GM12892 (cell line): ENCODE measurements around the gene RNF8.

ENCODE experiments used
- POLR2A ChIP-seq: IDR thresholded peaks from 2 replicates; pipeline ENCODE4 v1.6.1; 2011; ENCODE audit warnings: low read depth, low read length, control low read depth
- POLR2AphosphoS5 ChIP-seq: IDR thresholded peaks from 2 replicates; pipeline ENCODE4 v1.6.1; 2011; ENCODE audit warnings: low read depth, low read length, control low read depth

GRCh38 chr6:37373822-37374471 lies 20.2 kb downstream of the RNF8 start:
- TF ChIP-seq POLR2A: no peak
- TF ChIP-seq POLR2AphosphoS5: no peak
